HG03095 (cell line): ENCODE data around the gene SMC1A.
"Not testable (repeated sequence)": the region's sequence is repeated elsewhere in the genome, so short reads cannot be mapped to it uniquely, and the experiment has no call there.

Experiments used
- ATAC-seq: cut with Tn5 transposase; IDR thresholded peaks from one replicate; pipeline ENCODE4 v1.9.1; 2021; ENCODE audit warnings: moderate library complexity; ENCODE audit not compliant: unreplicated experiment

Gene SMC1A

DNA sequence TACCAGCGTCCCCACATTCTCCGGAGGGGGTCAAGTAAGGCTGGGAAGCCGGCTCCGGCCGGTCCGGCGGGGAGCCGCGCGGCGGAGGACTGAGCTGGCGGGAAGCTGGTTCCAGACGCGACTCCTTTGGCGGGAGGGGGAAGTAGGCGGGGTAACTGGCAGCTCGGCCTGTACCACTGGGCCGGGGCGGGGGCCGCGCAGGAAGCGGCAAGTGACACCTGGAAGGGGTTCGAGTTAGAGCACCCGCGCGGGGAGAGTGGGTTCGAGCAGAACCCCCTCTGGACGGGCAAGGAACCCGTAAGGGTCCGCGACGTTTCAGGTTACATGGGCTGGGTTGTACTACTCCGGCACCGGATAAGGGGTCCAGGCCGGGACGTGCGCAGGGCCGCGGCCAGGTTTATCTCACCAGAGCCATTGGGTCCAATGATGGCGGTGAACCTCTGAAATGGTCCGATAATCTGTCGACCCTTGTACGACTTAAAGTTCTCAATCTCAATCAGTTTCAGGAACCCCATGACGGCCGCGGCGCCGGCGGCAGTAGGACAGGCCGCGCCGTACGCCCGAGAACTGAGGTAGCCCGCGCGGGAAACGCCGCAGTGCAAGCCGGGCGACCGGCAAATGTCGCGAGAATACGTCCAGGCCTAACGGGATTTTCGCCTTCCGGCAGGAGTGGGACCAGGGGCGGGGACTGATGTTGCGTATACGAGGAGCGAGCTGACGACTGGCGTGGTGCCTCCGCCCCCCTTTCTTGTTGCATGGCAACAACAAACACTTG lies at the start of gene SMC1A:
TSS of gene SMC1A (minus strand) at position 569 of the 775 bp plus-strand sequence. CDS start at position 515, 54 bp downstream.
- peak; percentile 94 for ATAC-seq

GRCh38 chrX:53471346-53471745 lies 48.9 kb upstream of the SMC1A start:
- no peak for ATAC-seq

- ATAC-seq, result not testable (repeated sequence)
Observed at GRCh38 chrX:53468659-53469058, 46.2 kb upstream of the SMC1A start.

DNA sequence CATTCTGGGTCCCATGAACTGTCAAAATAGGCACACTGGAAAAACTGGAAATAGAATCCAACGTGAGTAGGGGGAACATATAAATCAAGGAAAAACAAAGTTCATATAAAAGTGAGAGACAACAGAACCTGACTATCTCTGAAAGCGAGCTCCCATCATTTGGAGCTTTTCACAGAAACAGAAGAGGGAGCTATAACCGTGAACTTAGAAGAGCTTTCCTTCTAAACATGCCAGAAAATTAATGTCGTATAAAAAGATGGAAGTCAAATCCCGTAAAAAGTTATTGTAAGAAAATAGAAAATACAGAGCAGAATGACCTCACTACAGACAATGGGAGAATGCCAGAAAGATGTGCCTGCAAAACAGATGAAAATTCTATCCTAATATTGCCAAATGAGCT lies 35.6 kb upstream of the SMC1A start:
- ATAC-seq, result no peak

- no peak for ATAC-seq
Observed at GRCh38 chrX:53456254-53456653, 33.8 kb upstream of the SMC1A start.

DNA sequence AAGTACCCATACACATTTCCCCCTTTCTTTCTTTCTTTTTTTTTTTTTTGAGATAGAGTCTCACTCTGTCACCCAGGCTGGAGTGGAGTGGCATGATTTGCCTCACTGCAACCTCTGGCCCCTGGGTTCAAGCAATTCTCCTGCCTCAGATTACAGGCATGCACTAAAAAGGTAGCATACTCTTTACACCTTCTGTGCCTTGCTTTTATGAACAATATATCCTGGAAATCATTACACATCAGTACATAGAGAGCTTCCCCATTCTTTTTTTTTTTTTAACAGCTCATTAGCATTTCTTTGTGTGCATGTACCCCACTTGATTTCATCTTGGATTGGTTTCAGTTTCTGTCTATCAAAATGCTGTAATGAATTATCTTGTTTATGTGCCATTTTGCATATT lies 30.4 kb upstream of the SMC1A start:
- no peak for ATAC-seq

DNA sequence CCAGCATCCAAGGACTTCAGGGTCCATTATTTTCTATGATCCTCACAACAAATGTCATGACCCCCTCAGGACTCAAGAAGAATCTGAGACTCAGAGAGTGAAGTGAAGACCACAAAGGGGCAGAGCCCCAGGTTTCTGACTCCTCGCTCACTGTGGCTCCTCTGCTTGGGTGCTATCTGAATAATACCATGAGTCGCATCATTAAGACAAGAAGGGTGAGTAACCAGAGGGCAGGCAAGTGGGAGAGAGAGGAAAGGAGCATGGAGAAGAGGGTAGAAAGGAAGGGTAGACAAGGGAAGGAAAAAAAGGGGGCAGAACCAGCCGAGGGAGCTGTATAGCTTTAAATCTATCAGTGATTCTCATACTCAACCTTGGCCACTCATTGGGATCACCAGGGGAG lies 27.2 kb upstream of the SMC1A start:
- ATAC-seq, result no peak

DNA sequence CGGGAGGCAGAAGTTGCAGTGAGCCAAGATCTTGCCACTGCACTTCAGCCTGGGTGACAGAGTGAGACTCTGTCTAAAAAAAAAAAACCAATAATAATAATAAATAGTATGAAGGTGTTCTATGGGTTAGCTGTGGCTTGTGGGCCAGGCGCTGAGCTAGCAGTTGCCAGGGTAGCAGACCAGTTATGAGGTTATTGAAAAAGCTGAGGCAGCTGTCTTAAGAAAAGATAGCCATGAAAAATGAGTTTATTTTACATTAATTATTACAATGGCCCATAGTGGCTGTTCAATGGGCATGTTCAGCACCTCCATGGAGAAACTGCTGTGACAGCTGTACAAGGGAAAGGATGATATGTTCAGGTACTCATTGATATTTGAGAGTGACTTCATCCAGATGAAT lies 25.0 kb upstream of the SMC1A start:
- no peak for ATAC-seq

DNA sequence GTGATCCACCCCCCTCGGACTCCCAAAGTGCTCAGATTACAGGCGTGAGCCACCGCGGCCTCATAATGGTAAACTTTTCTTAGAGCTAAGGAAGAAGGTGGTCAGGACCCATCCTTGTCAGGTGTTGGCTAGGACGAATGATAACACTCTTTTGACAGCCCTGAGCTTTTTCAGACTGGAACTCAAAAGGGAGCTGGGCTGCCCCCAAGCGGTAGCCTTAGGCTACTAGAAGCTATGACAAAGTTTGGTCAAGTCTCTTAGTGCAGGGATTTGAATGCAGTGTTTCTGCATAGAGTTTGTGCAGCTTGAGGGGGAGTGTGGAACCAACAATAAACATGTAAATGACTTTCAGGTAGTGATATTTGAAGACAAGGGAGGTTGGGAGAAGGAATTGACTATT lies 23.5 kb upstream of the SMC1A start:
- ATAC-seq, result no peak

DNA sequence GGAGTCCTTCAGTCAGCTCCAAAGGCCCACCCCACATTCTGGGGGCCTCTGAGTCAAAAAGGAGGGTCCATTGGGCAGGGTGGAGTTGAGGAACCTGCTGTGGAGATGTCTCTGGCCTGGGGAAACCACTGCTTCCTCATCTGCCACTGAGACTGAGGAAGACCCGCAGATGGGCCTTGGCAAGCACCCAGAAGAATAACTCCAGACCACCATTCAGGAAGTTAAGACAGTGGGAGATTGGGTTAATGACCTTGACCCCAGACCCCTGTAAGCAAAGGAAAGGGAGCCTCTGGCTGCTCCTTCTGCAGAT lies 19.8 kb upstream of the SMC1A start:
- ATAC-seq, result no peak

GRCh38 chrX:53441531-53442321 lies 19.3 kb upstream of the SMC1A start:
- peak; percentile 62 for ATAC-seq

DNA sequence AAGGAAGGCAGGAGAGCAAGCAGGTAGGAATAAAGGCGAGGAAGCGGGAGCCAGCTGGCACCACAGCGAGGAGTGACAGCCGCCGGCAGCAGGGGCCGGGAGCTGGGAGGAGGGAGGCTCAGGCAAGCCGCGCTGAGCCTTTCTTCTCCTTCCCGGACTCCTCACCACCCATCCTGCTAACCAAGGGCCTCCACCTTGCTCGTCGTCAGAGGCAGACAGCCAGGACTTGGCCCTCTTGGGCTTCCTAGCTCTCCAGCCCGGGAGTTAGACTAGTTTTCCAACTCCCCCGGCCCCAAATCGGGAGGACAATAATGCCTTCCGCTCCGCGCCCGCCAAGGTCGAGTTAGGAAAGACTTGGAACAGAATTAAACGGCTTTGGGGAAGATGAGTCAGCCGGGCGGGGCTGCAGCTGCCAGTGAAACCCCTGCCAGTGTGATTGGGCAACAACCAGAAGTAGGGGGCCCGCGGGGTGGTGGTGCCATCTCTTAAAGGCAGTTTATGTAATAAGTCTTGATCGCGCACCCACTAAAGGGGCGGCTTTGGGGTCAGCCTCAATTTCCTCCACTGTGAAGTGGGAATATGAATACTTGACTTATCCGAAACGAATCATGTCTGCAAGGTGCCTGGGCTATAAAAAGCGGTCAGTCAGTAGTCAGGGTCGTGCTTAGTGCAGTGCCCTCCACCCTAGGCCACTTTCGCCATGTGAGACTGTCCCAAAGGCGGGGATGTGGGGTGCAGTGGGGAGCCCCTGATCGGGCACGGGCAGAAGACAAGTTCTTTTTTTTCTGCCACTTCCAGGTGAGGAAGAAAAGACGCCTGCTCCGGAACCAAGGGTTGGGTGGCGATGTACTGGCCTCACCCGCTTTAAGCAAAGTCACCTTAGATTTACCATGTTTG lies 18.4 kb upstream of the SMC1A start:
- no peak for ATAC-seq

- no peak for ATAC-seq
Observed at GRCh38 chrX:53440101-53440500, 17.6 kb upstream of the SMC1A start.

GRCh38 chrX:53438832-53439230 lies 16.4 kb upstream of the SMC1A start:
- ATAC-seq, result no peak

DNA sequence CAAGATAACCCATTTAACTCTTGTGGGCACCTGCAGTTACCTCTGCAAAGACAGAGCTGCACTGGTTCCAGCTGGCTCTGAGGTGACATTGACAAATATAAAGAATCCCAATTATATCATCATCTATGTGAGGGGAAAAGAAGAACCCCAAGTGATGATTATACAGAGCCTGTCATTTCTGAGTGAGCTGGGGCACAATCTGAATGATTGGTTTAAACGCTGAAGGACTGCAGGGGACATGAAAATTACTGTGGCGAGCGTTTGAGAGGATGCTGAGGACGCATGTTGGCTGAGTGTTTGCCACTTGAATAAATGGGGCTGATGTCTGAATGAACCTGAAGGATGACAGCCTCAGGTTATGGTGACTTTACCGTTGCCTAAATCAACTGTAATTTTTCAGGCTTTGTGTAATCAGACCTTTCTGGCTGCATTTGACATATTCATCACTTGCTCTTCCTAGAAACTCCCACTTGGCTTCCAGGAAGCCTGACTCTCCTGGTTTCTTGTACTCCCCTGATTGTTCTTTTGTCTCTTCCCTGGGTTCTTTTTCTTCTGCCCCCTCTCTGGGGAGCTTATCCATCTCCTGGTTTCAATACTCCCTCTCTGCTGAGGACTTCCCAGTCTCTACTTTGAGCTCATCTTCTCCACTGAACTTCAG lies 15.8 kb upstream of the SMC1A start:
- no peak for ATAC-seq

DNA sequence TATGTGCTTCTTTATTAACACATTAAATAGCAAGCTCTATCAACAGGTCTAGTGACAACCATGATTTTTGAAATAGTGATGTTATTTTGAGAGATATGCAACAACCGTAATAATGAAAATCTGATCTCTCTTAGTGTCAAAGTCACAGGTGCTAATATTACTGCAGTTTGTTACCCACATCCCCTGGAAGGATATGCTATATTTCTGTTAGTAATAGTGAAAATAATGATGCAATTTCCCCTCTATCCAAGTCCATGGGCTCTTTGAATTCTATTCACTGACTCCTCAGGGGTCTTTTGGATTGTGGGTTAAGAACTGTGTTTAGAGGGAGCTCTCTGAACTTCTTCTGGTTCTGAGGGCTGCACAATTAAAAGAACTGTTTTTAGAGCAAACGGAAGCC lies 14.8 kb upstream of the SMC1A start:
- no peak for ATAC-seq

DNA sequence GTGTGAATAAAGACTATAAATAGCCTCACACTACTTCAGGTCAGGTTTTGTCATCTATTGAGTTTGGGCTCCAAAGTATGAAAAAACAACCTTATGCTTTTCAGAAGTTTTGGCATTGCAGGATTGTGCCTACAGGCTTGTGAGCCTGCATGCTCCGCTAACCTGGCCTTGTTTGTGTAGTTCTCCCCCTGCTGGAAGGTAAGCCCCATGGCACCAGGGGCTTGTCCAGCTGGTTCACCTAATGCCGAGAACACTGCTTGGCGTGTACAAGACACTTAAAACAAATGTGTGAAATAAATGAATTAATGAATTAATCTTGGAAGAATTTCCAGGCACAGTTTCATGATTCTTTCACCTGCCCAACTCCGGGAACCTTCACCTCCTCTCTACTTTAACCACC lies 13.5 kb upstream of the SMC1A start:
- ATAC-seq, result peak; percentile 69

DNA sequence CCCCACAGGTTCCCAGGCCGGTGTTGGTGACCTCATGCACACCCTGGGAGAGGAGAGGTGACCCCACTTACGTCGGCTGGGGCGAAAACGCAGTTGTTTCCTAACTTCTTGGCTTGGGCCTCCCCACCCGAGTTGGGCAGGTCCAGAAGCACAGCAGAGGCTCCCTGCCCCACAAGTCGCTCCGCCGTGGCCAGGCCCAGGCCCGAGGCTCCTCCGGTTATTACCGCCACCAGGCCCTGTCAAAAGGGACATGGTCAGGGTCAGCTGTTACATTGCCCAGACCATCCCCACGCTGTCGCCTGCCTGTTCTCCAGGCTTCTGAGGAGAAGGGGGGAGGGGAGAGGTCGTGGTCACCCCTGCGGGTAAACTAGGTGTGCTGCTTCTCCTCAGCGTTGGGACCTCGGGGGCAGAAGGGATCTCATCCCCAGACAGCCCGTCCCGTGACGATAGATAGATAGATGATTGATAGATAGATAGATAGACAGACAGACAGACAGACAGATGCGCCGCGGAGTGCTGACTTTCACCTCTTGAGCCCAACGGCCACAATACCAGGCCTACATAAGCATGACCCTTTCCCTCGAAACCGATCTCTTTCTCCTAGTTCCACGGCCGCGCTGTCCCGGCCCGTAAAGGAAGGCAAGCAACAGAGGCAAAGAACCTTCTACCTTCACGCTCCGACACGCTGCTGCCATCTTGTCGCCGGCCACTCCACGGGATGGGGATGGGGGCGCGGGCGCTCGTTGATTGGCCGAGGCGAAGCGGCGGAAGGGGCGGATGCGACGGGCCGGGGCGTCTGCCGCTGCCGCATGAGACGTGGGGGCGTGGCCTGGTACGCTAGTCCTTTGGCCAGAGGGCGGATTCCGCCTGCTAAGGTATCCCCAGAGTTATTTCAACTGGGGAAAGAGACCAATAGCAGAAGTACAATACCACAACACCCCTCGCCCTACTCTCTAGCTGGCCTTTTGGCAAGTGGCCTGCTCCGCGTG lies 11.5 kb upstream of the SMC1A start, which contains the start of gene HSD17B10:
TSS of gene HSD17B10 (minus strand) at position 720 of the 989 bp plus-strand sequence. CDS start at position 695, 25 bp downstream.
- ATAC-seq, result peak; percentile 92

- no peak for ATAC-seq
Observed at GRCh38 chrX:53430231-53430630, 7.8 kb upstream of the SMC1A start.

DNA sequence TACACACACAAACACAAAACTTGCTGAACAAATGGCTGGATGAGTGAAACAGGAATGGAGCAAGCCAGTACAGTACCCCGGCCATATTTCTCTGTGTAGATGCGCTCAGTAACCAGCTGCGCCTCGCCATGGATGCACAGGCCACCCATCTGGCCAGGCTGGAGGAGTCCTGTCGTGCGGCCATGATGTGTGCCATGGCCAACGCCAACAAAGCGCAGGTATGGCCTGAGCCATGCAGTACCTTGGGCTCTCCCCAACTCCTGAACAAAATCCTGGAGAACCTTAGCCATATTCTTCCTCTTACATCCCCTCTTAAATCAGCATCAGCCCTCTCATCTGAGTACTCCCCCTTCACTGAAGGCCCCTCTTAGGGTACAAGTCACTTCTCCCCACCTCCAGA lies 7.3 kb upstream of the SMC1A start:
- ATAC-seq, result no peak
